HG02840 (cell line): Measurements from ENCODE around the gene ARHGEF11.
"Not testable (repeated sequence)": the region's sequence is repeated elsewhere in the genome, so short reads cannot be mapped to it uniquely, and the experiment has no call there.

Experiments used
- ATAC-seq: cut with Tn5 transposase; IDR thresholded peaks from one replicate; pipeline ENCODE4 v1.9.1; 2021; ENCODE audit warnings: mild to moderate bottlenecking, moderate library complexity, moderate number of reproducible peaks; ENCODE audit not compliant: unreplicated experiment, low FRiP score

The ARHGEF11 gene

DNA sequence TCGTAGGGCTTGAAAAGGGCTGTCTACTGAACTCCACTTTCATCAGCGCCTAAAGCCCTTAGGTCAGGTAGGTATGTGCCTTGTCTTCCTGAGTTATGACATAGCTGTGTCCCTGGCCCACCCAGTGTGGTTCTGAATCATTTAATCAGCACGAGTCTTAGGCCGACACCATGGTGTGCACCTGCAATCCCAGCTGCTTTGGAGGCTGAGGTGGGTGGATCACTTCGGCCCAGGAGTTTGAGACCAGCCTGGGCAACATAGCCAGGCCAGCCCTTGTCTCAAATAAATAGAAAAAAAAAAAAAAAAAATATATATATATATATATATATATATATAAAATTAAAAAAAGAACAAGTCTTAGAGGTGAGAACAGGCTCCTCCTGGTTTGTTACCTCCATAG is 109.4 kb downstream of the ARHGEF11 start:
- ATAC-seq: no peak

DNA sequence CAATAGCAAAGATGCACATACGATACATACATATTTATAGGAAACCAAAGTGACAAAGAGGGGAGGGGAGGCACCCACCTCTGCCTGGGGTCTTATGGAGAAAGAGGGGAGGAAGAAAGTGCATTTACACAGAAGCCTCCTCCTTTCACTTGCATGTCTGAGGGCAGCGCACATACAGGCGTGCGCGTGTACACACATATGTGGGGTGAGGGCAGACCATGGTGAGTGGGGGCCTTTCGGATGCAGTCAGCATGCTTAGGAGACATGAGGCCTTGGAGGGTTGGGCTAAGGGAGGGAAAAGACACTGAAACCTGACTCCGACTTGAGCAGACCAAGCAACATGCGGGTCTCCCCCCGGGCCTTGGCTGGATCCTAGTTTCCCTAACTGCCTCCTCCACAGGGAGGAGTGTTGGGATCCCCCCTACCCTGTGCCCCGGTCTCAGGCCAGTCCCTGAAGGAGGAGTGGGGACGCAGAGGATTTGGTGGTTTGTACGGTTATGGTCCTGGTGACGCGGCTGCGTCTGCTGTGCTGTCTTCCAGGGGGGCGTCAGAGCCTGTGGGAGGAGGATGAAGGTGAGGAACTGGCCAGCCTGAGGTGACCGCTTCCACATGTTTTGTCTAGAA is 109.9 kb downstream of the ARHGEF11 start:
- ATAC-seq: no peak

DNA sequence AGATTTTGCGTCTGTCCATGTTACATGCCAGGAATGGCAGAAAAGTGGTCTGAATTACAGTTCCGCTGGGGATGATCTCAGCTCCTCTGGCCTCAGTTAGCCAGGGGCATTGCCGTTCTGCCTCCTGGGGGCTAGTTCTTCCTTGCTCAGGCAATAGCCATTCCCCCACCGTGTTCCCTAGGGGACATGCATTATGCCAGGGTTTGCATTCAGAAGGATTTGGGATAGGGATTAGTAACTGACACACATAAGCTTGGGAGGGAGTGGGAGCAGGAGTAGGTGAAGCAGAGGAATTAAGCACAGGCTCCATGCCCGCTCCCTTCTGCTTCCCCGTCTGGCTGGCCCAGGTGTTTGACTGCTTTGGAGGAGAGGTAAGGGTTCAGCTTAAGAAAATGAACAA is 112.4 kb downstream of the ARHGEF11 start:
- no peak for ATAC-seq

- no peak for ATAC-seq
Observed at GRCh38 chr1:156931974-156932710, 113.4 kb downstream of the ARHGEF11 start.

- ATAC-seq: no peak
Observed at GRCh38 chr1:156931211-156931952, 114.2 kb downstream of the ARHGEF11 start.

- ATAC-seq: no peak
Observed at GRCh38 chr1:156930483-156930882, 115.1 kb downstream of the ARHGEF11 start.

DNA sequence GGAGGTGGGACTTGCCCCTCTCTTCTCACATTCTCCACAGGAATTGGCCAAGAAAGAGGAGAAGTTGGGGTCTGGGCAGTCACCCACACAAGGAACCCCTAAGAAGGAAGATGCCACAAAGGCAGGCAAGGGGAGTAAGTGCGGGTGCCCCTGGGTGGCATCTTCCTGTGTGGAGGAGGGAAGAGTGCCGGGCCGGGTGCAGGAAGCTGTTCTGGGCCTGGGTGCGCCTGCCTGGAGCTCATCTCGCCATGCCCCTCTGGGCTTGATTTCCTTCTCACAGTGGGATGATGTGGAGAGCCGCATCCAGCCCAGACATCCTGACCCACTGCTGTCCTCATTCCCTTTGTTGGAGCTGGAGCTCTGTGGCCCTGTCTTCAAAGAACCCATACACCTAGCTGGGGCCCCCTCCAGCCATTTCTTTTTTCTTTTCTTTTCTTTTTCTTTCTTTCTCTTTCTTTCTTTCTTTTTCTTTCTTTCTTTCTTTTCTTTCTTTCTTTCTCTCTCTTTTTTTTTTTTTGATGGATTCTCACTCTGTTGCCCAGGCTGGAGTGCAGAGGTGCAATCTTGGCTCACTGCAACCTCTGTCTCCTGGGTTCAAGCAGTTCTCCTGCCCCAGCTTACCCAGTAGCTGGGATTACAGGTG is 115.8 kb downstream of the ARHGEF11 start:
- ATAC-seq: no peak

DNA sequence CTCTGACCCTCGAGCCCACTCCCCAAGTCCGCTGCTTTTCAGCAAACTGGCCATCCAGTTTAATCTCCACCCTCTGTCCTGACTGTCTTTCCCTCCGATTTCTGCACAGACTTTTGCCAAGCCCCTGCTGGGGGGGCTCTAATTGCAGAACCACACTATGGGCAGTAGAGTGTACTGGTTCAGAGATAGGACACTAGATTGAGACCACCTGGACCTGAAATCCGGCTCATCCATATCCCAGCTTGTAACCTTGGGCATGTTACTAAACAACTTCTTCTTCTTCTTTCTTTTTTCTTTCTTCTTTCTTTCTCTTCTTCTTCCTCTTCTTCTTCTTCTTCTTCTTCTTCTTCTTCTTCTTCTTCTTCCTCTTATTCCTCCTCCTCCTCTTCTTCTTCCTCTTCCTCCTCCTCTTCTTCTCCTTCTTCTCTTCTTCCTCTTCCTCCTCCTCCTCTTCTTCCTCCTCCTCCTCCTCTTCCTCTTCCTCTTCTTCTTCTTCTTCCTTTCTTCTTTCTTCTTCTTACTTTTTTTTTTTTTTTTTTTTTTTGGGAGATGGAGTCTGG is 117.4 kb downstream of the ARHGEF11 start:
- ATAC-seq: no peak

- ATAC-seq: no peak
Observed at GRCh38 chr1:156927215-156928042, 118.1 kb downstream of the ARHGEF11 start.

DNA sequence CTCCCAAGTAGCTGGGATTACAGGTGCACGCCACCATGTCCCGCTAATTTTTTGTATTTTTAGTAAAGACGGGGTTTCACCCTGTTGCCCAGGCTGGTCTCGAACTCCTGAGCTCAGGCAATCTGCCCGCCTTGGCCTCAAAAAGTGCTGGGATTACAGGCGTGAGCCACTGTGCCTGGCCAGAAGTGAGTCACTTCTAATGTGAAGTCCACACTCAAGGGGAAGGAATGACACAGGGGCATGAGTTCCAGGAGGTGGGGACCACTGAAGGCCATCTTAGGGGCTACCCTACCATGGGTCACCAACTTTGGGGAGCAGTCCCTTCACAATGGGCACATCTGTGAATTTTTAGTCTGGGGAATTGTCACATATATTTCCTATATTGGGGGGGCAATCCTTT is 118.8 kb downstream of the ARHGEF11 start:
- not testable (repeated sequence) for ATAC-seq

GRCh38 chr1:156926175-156926574 is 119.4 kb downstream of the ARHGEF11 start:
- ATAC-seq: no peak

GRCh38 chr1:156925154-156926010 is 120.2 kb downstream of the ARHGEF11 start:
- no peak for ATAC-seq

DNA sequence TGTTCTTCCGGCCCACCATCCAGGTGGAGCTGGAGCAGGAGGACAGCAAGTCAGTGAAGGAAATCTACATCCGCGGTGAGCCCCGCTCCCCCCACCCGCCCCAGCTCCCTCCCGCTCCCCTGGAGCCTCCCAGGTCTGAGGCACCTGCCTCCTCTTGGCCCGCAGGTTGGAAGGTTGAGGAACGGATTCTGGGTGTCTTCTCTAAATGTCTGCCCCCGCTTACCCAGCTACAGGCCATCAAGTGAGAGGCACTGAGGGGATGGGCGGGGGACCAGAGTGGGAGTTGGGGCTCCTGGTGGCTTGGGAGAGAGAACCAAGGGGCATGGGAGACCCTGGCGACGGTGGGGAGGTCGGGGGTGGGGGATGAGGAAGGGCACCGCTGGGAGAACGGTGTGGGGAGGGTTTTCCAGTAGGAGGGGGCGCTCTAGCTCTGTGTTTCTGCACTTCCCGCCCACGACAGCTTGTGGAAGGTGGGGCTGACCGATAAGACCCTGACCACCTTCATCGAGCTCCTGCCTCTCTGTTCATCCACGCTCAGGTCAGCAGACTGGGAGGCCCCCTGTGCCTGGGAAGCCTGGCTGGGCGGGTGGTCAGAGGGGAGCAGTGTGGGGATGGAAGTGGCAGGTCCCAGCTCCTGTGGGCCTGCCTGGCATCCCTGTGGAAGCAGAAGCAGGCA is 120.9 kb downstream of the ARHGEF11 start:
- no peak for ATAC-seq

DNA sequence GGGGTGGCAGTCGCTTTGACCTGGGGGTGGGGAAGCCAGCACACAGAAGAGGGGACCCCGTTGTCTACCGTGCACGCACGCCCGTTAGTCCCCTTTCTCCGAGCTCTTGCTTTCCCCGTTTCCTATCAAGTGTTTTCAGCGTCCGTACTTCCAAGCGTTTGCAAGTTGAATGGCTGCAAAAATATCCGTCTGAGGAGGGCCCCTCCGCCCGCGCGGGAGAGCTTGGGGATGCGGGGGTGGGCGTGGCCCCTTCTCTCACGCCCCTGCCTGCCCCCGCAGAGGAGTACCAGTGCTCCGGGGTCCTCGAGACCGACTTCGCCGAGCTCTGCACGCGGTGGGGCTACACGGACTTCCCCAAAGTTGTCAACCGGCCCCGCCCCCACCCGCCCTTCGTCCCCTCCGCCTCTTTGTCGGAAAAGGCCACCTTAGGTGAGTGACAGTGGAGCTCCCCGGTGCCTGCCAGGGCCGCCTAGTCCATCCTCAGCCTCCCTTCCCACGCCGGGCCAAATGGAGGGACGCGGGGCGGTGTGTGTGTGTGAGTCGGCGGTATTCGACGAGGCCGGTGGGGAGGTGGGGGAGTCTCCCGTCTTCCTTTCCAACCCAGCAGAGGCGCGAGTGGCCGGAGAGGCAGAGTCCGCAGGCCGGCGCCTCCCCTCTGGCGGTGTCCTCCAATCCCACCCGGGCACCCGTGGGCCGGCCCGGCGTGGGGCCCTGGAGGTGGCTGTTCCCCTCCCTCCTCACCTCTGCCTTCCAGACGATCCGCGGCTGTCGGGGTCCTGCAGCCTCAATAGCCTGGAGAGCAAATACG is 121.7 kb downstream of the ARHGEF11 start:
- ATAC-seq: no peak

DNA sequence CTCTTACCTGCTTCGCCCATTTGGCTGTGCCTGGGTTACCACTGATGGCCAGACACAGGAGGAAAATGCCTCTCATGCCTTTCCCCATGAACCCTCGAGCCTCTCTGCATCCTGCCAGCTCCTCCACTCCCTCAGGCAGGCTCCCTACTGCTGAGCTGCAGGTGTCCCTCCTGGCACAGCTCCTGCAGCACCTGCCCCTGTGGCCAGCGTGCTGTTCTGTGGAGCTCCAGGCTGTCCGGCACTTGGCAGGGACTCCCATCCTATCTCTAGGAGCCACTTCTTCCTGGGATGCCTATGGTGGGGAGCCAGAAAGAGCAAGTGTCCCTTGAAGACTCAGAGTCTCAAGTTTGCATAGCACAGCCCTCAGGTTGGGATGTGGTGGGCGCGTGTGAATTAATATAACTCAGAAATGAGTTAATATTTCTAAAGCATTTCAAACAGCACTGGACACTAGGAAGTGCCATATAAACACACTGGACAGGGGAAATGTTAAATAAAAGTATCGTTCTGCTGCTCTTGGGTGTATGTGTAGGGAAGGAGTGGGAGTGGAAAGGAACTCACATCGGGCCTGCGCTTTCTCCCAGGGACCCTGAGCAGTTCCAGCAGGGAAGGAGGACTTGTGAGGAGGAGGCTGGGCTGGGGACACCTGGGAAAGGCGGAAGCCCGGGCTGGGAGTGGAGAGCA is 122.4 kb downstream of the ARHGEF11 start:
- no peak for ATAC-seq

DNA sequence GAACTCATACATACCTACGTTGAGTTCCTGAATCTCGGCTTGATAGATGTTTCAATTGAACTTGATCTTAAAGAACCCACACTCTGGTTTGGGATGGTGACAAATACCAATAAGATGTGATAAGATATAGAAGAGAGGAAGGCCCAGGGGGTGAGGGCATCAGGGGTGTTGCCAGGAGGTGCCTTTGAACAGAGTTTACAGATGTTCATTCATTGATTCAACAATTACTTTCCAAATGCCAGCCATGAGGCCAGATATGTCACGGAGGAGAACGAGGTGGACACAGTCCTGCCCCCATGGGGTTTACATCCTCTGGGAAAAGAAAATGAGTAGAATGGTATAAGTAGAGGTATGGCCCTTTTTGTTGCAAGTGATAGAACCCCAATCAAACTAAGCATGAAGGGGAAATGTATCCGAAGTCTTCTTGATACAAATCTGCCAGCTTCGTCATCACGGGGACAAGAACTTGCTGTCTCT is 124.5 kb downstream of the ARHGEF11 start:
- no peak for ATAC-seq
